ENCODE data around the gene GPATCH2L. TPM values are rescaled to one million over a fixed set of nuclear protein-coding genes. Genes with fewer than 3 reads are reported as not detected.

The GPATCH2L gene
- total RNA-seq, 1 donor from 2014 or later, result 40.2 TPM

DNA sequence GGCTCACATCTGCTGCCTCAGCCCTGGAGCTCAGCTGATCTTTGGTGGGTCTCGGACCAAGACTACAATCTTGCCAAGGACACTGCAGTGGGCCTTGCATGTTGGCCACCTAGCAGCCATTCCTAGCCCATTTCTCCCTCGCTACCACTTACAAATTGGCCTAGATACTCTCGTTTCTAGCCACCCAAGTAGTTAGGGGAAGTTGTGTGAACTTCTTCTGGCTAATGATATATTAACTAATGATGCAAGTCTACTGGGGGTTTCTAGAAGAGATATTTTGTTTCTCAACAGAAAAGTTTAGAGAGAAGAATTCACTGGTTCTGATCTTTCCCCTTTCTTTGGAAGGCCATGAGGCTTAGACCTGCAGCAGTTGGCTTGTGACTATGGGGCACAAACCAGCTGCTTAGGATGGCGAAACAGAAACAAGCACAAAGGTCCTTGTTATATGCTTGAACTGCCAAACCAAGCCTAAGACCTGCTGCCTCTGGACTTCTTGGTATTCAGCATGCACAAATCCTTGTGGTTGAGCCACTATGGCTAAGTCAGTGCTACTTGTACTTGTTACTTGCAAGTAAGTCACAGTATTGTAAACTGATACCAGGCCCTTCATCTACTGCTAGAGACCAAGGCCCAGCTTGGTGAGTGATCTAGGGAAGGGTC, 30.5 kb upstream of the GPATCH2L start:
- Histone ChIP-seq H3K4me3 (ENCODE audit: low read length in 3 of 3) (no peak overlapping the region), H3K4me1 (ENCODE audit: control insufficient read depth in 3 of 3, insufficient read depth in 3 of 3, low read length in 3 of 3) (no peaks in the 10 kb centered on the region), H3K27ac (ENCODE audit: low read depth, low read length) (no peak overlapping the region), H3K9ac (ENCODE audit: low read depth in 1 of 3, low read length in 3 of 3) (no peak overlapping the region), H3K9me3 (ENCODE audit: control insufficient read depth in 3 of 3, low read length in 3 of 3) (no peaks in the 10 kb centered on the region), H3K27me3 (ENCODE audit: control insufficient read depth in 3 of 3, insufficient read depth in 3 of 3, low read length in 3 of 3) (peaks cover 4 to 5% (median 5%) of the 10 kb centered on the region in 3 donors), H3K36me3 (ENCODE audit: control insufficient read depth in 3 of 3, insufficient read depth in 3 of 3, low read length in 3 of 3) (no peaks in the 10 kb centered on the region)

DNA sequence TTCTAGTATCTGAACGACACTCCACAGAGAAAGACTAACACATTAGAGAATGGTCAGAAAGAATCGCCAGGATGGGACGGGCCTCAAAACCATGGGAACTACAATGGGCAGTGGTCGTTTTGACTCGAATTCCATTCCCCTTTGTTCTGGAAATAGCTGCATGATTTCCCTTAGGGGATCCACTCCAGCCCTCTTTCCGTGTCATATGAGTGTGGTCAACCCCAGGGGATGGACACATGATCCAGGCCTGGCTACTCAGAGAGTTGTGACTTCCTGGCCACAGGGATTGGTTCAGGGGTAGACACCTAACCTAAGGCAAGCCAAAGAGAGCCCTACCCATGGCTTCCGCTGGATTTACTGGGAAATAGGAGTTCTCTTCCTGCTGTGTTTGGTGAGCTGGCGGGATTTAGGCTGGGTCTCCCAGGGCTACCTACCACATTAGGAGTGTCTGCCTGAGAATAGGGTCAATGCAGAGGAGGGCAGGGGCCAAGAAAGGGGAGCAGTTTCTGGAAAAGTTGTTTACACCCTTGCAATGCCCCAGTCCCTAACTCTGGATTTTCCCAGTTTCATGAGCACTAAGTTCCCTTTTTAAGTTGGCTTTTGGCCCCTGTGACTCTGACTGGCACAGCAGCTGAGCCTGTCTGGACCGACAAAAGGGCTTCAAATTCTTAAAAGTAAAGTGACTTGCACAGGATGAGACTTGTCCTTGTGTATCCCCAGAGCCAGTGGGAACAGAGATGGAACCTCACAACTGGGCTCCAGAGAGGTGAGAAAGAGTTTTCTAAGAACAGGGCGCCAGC, 28.1 kb upstream of the GPATCH2L start:
- H3K9ac ChIP-seq (ENCODE audit: low read depth in 1 of 3, low read length in 3 of 3), result no peak overlapping the region
- no peaks in the 10 kb centered on the region for H3K4me1 ChIP-seq (ENCODE audit: control insufficient read depth in 3 of 3, insufficient read depth in 3 of 3, low read length in 3 of 3)
- no peak overlapping the region for H3K27ac ChIP-seq (ENCODE audit: low read depth, low read length)
- H3K36me3 ChIP-seq (ENCODE audit: control insufficient read depth in 3 of 3, insufficient read depth in 3 of 3, low read length in 3 of 3), result no peaks in the 10 kb centered on the region
- no peak overlapping the region for H3K4me3 ChIP-seq (ENCODE audit: low read length in 3 of 3)
- H3K9me3 ChIP-seq (ENCODE audit: control insufficient read depth in 3 of 3, low read length in 3 of 3), result no peaks in the 10 kb centered on the region
- peaks cover 5 to 9% (median 8%) of the 10 kb centered on the region in 3 donors for H3K27me3 ChIP-seq (ENCODE audit: control insufficient read depth in 3 of 3, insufficient read depth in 3 of 3, low read length in 3 of 3)

DNA sequence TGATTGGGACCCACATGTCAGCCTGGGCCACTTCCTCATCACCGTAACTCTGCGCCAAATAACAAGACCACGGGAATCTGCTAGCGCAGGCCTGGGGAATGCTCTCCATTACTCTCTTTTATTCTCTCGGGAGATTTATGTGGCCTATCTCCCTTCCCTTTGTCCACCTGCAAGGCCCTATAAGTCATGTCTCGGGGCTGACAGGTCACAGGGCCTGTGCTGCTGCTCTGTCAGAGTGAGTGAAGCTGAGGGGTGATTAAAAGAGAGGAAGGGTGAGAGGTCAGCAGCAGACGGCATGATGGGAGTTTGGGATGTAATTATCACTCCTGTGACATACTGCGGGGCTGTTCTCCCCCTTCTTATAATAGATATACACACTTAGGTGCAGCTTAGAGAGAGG, 26.2 kb upstream of the GPATCH2L start:
- H3K36me3 ChIP-seq (ENCODE audit: control insufficient read depth in 3 of 3, insufficient read depth in 3 of 3, low read length in 3 of 3), result no peaks in the 10 kb centered on the region
- no peaks in the 10 kb centered on the region for H3K4me1 ChIP-seq (ENCODE audit: control insufficient read depth in 3 of 3, insufficient read depth in 3 of 3, low read length in 3 of 3)
- no peak overlapping the region for H3K27ac ChIP-seq (ENCODE audit: low read depth, low read length)
- no peak overlapping the region for H3K4me3 ChIP-seq (ENCODE audit: low read length in 3 of 3)
- H3K27me3 ChIP-seq (ENCODE audit: control insufficient read depth in 3 of 3, insufficient read depth in 3 of 3, low read length in 3 of 3), result peaks cover 6 to 17% (median 14%) of the 10 kb centered on the region in 3 donors
- H3K9ac ChIP-seq (ENCODE audit: low read depth in 1 of 3, low read length in 3 of 3), result no peak overlapping the region
- no peaks in the 10 kb centered on the region for H3K9me3 ChIP-seq (ENCODE audit: control insufficient read depth in 3 of 3, low read length in 3 of 3)

DNA sequence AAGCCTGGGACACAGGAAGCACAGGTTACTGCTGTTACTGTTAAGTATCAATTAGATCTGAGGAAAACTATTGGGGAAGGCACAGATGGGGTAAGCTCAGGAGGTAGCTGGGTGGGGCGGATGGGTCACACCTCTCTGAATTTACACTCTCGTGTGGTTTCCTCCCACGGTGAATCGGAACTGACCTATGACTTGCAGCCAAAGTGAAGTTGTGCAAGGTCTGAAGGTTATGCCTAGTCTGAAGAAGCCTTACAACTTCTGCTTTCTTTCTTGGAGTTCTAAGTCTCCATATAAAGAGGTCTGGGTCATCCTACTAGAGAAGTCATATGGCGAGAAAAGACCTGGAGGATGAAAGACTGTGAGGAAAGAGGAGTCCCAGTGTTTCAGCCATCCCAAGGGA, 25.6 kb upstream of the GPATCH2L start:
- Histone ChIP-seq H3K9me3 (ENCODE audit: control insufficient read depth in 3 of 3, low read length in 3 of 3) (no peaks in the 10 kb centered on the region), H3K36me3 (ENCODE audit: control insufficient read depth in 3 of 3, insufficient read depth in 3 of 3, low read length in 3 of 3) (no peaks in the 10 kb centered on the region), H3K27ac (ENCODE audit: low read depth, low read length) (no peak overlapping the region), H3K4me1 (ENCODE audit: control insufficient read depth in 3 of 3, insufficient read depth in 3 of 3, low read length in 3 of 3) (no peaks in the 10 kb centered on the region), H3K4me3 (ENCODE audit: low read length in 3 of 3) (no peak overlapping the region), H3K9ac (ENCODE audit: low read depth in 1 of 3, low read length in 3 of 3) (no peak overlapping the region), H3K27me3 (ENCODE audit: control insufficient read depth in 3 of 3, insufficient read depth in 3 of 3, low read length in 3 of 3) (peaks cover 12 to 22% (median 20%) of the 10 kb centered on the region in 3 donors)

DNA sequence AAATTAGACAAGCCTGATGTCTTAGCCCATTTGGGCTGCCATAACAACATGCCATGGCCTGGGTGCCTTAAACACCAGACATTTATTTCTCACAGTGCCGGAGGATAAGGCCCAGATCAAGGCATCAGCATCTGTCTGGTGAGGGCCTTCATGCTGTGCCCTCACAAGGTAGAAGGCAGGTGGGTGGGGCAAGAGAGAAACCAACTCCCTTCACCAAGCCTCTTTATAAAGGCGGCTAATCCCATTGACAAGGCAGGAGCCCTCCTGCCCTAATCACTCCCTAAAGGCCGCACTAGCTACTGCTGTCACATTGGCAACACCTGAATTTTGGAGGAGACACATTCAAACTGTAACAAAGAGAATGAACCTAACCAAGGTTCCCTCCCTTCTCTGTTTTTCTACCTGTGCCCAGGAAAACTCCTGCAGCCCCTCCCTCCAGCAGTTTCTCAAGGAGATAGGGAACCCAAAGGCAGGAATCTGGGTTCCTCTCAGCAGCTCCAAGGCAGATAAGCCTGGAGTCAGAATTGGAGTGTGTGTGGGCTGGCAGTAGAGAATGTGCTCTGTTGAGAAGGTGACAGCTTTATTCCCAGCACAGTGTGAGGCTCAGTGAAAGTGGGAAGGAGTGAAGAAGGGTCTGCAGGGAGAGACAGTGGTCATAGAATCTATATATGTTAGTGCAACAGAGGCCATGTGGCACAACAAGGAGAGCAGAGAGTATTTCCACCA, 21.7 kb upstream of the GPATCH2L start:
- H3K4me1 ChIP-seq (ENCODE audit: control insufficient read depth in 3 of 3, insufficient read depth in 3 of 3, low read length in 3 of 3), result no peaks in the 10 kb centered on the region
- no peaks in the 10 kb centered on the region for H3K9me3 ChIP-seq (ENCODE audit: control insufficient read depth in 3 of 3, low read length in 3 of 3)
- no peaks in the 10 kb centered on the region for H3K36me3 ChIP-seq (ENCODE audit: control insufficient read depth in 3 of 3, insufficient read depth in 3 of 3, low read length in 3 of 3)
- no peak overlapping the region for H3K4me3 ChIP-seq (ENCODE audit: low read length in 3 of 3)
- H3K27ac ChIP-seq (ENCODE audit: low read depth, low read length), result no peak overlapping the region
- H3K27me3 ChIP-seq (ENCODE audit: control insufficient read depth in 3 of 3, insufficient read depth in 3 of 3, low read length in 3 of 3), result peaks cover 19 to 37% (median 31%) of the 10 kb centered on the region in 3 donors
- H3K9ac ChIP-seq (ENCODE audit: low read depth in 1 of 3, low read length in 3 of 3), result no peak overlapping the region

DNA sequence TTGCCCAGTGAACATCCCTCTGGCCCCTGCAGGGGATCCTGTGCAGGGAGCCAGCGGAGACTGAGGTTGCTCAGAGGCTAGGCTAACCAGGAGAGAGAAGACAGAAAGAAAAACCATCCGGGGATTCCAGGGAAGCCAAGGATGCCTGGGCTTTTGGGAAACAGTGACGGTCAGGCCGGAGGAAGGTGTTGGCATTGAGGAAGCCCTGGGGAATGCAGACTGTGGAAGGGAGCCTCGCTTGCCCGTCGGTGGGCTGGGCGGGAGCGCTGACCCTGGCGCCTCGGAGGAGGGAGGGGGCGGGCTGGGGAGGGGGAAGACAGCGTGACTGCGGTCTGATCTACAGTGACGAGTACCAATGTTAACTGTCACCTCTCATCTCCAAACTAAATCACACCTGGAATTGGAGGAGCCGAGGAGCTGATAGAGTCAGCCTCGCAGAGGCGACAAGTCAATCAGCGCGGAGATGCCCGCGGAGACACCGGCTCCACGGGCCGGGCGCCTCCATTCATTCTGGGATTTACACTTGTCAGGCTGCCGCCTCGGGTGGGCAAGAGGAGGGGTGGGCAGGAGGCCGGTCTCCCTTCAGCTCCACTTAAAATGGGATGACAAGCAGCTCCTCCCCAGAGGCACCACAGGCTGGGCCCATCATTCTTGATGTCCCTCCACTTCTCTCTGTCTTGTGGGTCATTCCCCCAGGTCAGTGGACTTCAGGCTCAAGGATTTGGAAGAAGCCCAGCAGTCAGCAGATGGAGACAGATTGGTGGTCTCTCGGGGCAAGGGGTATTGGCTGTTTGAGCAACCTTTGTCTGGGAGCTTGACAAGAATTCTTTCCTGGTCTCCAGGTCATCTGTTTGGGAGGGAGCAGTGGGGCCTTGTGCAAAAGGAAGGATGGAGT, 20.4 kb upstream of the GPATCH2L start:
- no peaks in the 10 kb centered on the region for H3K4me1 ChIP-seq (ENCODE audit: control insufficient read depth in 3 of 3, insufficient read depth in 3 of 3, low read length in 3 of 3)
- H3K9ac ChIP-seq (ENCODE audit: low read depth in 1 of 3, low read length in 3 of 3), result no peak overlapping the region
- H3K4me3 ChIP-seq (ENCODE audit: low read length in 3 of 3), result no peak overlapping the region
- H3K36me3 ChIP-seq (ENCODE audit: control insufficient read depth in 3 of 3, insufficient read depth in 3 of 3, low read length in 3 of 3), result no peaks in the 10 kb centered on the region
- H3K27ac ChIP-seq (ENCODE audit: low read depth, low read length), result no peak overlapping the region
- peaks cover 26 to 44% (median 38%) of the 10 kb centered on the region in 3 donors for H3K27me3 ChIP-seq (ENCODE audit: control insufficient read depth in 3 of 3, insufficient read depth in 3 of 3, low read length in 3 of 3)
- H3K9me3 ChIP-seq (ENCODE audit: control insufficient read depth in 3 of 3, low read length in 3 of 3), result no peaks in the 10 kb centered on the region

DNA sequence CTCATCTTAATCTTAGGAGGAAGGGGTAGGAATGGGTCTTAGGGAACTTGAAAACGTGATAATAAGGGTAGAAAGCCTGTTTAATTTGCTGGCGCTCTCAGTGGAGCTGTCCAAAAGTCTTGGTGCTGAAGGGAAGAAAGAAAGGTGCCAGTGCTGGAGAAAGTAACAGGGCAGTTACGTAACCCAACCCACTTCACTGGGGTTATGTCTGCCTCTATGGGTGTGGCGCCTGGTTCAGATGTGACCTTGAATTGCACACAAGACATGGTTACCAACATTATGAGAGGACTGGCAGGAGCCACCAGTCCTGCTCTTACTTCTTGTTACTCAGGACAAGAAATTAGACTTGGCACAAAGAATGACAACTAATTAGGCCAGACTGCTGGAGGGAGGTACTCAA, 18.6 kb upstream of the GPATCH2L start:
- H3K4me1 ChIP-seq (ENCODE audit: control insufficient read depth in 3 of 3, insufficient read depth in 3 of 3, low read length in 3 of 3), result no peaks in the 10 kb centered on the region
- H3K9me3 ChIP-seq (ENCODE audit: control insufficient read depth in 3 of 3, low read length in 3 of 3), result no peaks in the 10 kb centered on the region
- no peak overlapping the region for H3K27ac ChIP-seq (ENCODE audit: low read depth, low read length)
- H3K9ac ChIP-seq (ENCODE audit: low read depth in 1 of 3, low read length in 3 of 3), result no peak overlapping the region
- H3K36me3 ChIP-seq (ENCODE audit: control insufficient read depth in 3 of 3, insufficient read depth in 3 of 3, low read length in 3 of 3), result no peaks in the 10 kb centered on the region
- H3K27me3 ChIP-seq (ENCODE audit: control insufficient read depth in 3 of 3, insufficient read depth in 3 of 3, low read length in 3 of 3), result peaks cover 41 to 58% (median 53%) of the 10 kb centered on the region in 3 donors
- H3K4me3 ChIP-seq (ENCODE audit: low read length in 3 of 3), result no peak overlapping the region

DNA sequence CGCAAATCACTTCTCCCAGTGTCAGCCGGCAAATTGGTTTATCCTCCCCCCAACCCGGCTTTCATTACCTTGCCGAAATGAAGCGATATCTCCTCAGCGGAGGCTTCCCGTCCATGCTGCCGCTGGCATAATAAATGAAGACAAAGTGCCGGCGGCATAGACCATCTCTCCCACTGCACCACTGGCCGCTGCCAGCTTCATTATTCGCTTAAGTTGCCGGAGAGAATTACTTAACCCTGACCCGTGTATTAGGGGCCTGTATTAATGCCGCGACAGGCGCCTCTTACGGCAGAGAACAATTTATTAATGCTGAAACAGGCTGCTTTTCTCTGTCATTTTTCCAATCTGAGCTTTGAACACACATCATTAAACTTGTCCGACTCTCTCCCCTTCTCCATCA, 17.5 kb upstream of the GPATCH2L start:
- Histone ChIP-seq H3K4me1 (ENCODE audit: control insufficient read depth in 3 of 3, insufficient read depth in 3 of 3, low read length in 3 of 3) (peaks cover 0 to 5% (median 3%) of the 10 kb centered on the region in 3 donors), H3K9me3 (ENCODE audit: control insufficient read depth in 3 of 3, low read length in 3 of 3) (no peaks in the 10 kb centered on the region), H3K27me3 (ENCODE audit: control insufficient read depth in 3 of 3, insufficient read depth in 3 of 3, low read length in 3 of 3) (peaks cover 48 to 64% (median 64%) of the 10 kb centered on the region in 3 donors), H3K9ac (ENCODE audit: low read depth in 1 of 3, low read length in 3 of 3) (no peak overlapping the region), H3K36me3 (ENCODE audit: control insufficient read depth in 3 of 3, insufficient read depth in 3 of 3, low read length in 3 of 3) (no peaks in the 10 kb centered on the region), H3K4me3 (ENCODE audit: low read length in 3 of 3) (no peak overlapping the region), H3K27ac (ENCODE audit: low read depth, low read length) (no peak overlapping the region)

DNA sequence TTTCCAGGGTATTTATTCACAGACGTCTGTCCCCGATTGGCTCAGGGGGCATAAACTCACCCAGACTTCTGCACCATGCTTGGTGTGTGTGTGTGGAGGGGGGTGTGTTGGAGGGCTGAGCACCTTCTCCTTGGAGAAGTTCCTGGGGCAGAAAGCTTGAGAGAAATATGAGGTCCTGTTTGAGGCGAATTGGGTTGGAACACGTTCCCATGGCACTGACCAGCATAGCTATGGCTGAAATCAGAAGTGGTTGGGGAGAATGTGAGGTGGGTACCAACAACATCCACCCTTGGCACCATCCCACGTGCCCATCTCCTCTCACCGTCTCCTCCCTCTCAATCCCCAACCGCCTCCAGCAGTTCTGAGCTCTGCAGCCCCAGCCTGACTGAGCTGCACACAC, 16.0 kb upstream of the GPATCH2L start:
- Histone ChIP-seq H3K27me3 (ENCODE audit: control insufficient read depth in 3 of 3, insufficient read depth in 3 of 3, low read length in 3 of 3) (peaks cover 54 to 65% (median 64%) of the 10 kb centered on the region in 3 donors), H3K9ac (ENCODE audit: low read depth in 1 of 3, low read length in 3 of 3) (no peak overlapping the region), H3K27ac (ENCODE audit: low read depth, low read length) (no peak overlapping the region), H3K36me3 (ENCODE audit: control insufficient read depth in 3 of 3, insufficient read depth in 3 of 3, low read length in 3 of 3) (no peaks in the 10 kb centered on the region), H3K4me1 (ENCODE audit: control insufficient read depth in 3 of 3, insufficient read depth in 3 of 3, low read length in 3 of 3) (peaks cover 0 to 8% (median 6%) of the 10 kb centered on the region in 3 donors), H3K9me3 (ENCODE audit: control insufficient read depth in 3 of 3, low read length in 3 of 3) (no peaks in the 10 kb centered on the region), H3K4me3 (ENCODE audit: low read length in 3 of 3) (no peak overlapping the region)
